HG02870 (cell line): Measurements from ENCODE around the gene TSPAN8.
"Not testable (repeated sequence)": the region's sequence is repeated elsewhere in the genome, so short reads cannot be mapped to it uniquely, and the experiment has no call there.

Source experiments
- ATAC-seq: cut with Tn5 transposase; IDR thresholded peaks from one replicate; pipeline ENCODE4 v1.9.1; 2021; ENCODE audit warnings: mild to moderate bottlenecking, moderate library complexity; ENCODE audit not compliant: unreplicated experiment

Gene TSPAN8

GRCh38 chr12:71157601-71158233 is at the start of gene TSPAN8:
TSS of gene TSPAN8 (minus strand) at chr12:71157999. CDS start at chr12:71157678, 321 bp downstream.
- no peak for ATAC-seq

- ATAC-seq: no peak
Observed at GRCh38 chr12:71201136-71201679, 43.4 kb upstream of the TSPAN8 start.

GRCh38 chr12:71200706-71201105 is 42.9 kb upstream of the TSPAN8 start:
- ATAC-seq: no peak

GRCh38 chr12:71197460-71197859 is 39.7 kb upstream of the TSPAN8 start:
- ATAC-seq: no peak

GRCh38 chr12:71195338-71195896 is 37.6 kb upstream of the TSPAN8 start:
- ATAC-seq: no peak

GRCh38 chr12:71194657-71195056 is 36.9 kb upstream of the TSPAN8 start:
- ATAC-seq: no peak

GRCh38 chr12:71193041-71193440 is 35.2 kb upstream of the TSPAN8 start:
- no peak for ATAC-seq

- ATAC-seq: no peak
Observed at GRCh38 chr12:71191509-71192196, 33.9 kb upstream of the TSPAN8 start.

- ATAC-seq: no peak
Observed at GRCh38 chr12:71190822-71191221, 33.0 kb upstream of the TSPAN8 start.

GRCh38 chr12:71187379-71187778 is 29.6 kb upstream of the TSPAN8 start:
- ATAC-seq: no peak

- ATAC-seq: no peak
Observed at GRCh38 chr12:71186571-71187288, 28.9 kb upstream of the TSPAN8 start.

GRCh38 chr12:71183846-71184245 is 26.0 kb upstream of the TSPAN8 start:
- no peak for ATAC-seq

GRCh38 chr12:71183018-71183417 is 25.2 kb upstream of the TSPAN8 start:
- ATAC-seq: no peak

GRCh38 chr12:71178162-71178561 is 20.4 kb upstream of the TSPAN8 start:
- ATAC-seq: no peak

- ATAC-seq: no peak
Observed at GRCh38 chr12:71174825-71175224, 17.0 kb upstream of the TSPAN8 start.

GRCh38 chr12:71174146-71174545 is 16.3 kb upstream of the TSPAN8 start:
- ATAC-seq: no peak

GRCh38 chr12:71170456-71170855 is 12.7 kb upstream of the TSPAN8 start:
- no peak for ATAC-seq

GRCh38 chr12:71169286-71169685 is 11.5 kb upstream of the TSPAN8 start:
- ATAC-seq: no peak

- no peak for ATAC-seq
Observed at GRCh38 chr12:71166862-71167496, 9.2 kb upstream of the TSPAN8 start.

- no peak for ATAC-seq
Observed at GRCh38 chr12:71166280-71166679, 8.5 kb upstream of the TSPAN8 start.

- ATAC-seq: not testable (repeated sequence)
Observed at GRCh38 chr12:71165780-71166179, 8.0 kb upstream of the TSPAN8 start.
